Muscle of back (tissue), 13 donors: ENCODE results near the gene OR6N2. TPM values are rescaled to one million over a fixed set of nuclear protein-coding genes. Genes with fewer than 3 reads are reported as not detected.

Source experiments
- DNase-seq, 3 donors: peaks; one replicate each; pipeline versions ENCODE4 v3.0.0 to v3.0.0-alpha.2; 2013
- long read RNA-seq, 9 donors: transcript quantifications; one replicate each; lab custom pipeline, GENCODE V29; 2026
- polyA plus RNA-seq, 10 donors: library from polyadenylated mRNA; unstranded; fragments of 120-200 nt; gene quantifications; one replicate each; pipeline ENCODE4 v1.2.1, GENCODE V29; 2013; ENCODE audit not compliant: insufficient read length in 10 of 10

The OR6N2 gene, protein sequence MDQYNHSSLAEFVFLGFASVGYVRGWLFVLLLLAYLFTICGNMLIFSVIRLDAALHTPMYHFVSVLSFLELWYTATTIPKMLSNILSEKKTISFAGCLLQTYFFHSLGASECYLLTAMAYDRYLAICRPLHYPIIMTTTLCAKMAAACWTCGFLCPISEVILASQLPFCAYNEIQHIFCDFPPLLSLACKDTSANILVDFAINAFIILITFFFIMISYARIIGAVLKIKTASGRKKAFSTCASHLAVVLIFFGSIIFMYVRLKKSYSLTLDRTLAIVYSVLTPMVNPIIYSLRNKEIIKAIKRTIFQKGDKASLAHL
- polyA plus RNA-seq = not detected
- long read RNA-seq, donor 1 = 0 reads
- long read RNA-seq, donor 2 = 0 reads
- long read RNA-seq, donor 3 = 0 reads
- long read RNA-seq, donor 4 = 0 reads
- long read RNA-seq, donor 5 = 0 reads
- long read RNA-seq, donor 6 = 0 reads
- long read RNA-seq, donor 7 = 0 reads
- long read RNA-seq, donor 8 = 0 reads
- long read RNA-seq, donor 9 = 0 reads

DNA sequence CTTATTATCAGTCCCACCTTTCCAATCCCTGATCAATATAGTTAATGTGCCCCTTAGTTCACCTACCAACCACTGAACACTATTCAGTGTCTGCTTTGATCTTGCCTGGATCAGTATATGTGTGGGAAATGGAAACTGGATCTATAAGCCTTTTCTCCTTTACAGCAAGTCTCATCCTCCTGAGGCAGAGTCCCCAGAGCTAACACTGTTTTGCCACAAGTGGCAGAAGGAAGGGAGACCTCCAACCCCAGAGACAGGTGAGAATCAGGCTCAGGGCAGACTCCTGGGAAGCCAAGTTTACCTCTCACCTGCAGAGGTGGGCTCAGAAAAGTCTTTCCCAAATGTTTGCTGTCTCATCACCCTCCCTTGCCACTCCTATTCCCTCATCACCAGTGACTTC is at the start of gene OR6N2:
TSS of gene OR6N2 (minus strand) at position 101 of the 400 bp plus-strand sequence. CDS start 3,569 bp downstream, outside the sequence.
- DNase-seq = no peak

DNA sequence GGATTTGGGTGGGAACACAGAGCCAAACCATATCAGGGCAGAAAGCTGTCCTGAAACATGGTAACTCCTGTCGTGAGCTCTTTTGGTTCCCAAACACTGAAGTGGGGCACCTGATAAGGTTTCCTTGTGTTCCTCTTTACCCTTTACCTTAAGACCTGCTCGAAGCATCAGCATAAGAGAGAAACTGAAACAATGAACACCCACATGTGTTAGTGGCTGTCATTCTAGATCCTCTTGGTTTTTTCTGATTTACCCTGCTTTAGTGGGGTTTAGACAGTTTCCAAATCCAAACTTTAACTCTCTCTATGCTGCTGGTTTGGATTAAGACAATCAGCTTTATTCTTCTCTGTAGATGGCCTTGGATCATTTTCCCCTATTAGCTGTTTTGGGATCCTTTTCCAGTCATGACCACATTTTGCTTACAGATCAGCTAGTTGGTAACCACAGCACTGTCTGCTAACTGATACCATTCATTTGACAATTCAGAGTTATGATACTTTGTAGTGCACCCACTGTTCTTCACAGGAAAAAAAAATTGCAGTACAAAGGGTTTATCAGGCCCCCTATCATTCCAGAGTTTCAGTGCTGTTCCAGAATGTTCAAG is 49.2 kb upstream of the OR6N2 start:
- DNase-seq = no peak

DNA sequence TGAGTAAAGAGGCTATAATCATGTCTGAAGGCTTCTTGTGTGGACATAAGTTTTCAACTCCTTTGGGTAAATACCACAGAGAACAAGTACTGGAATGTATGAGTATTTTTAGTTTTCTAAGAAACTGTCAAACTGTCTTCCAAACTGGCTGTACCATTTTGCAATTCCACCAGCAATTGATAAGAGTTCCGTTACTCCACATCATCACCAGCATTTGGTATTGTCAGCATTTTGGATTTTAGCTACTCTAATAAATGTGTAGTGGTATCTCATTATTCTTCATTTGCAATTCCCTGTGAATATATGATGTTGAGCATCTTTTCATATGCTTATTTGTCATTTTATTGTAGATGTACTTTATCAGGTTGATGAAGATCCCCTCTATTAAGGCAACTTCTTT is 40.7 kb upstream of the OR6N2 start:
- no peak for DNase-seq

DNA sequence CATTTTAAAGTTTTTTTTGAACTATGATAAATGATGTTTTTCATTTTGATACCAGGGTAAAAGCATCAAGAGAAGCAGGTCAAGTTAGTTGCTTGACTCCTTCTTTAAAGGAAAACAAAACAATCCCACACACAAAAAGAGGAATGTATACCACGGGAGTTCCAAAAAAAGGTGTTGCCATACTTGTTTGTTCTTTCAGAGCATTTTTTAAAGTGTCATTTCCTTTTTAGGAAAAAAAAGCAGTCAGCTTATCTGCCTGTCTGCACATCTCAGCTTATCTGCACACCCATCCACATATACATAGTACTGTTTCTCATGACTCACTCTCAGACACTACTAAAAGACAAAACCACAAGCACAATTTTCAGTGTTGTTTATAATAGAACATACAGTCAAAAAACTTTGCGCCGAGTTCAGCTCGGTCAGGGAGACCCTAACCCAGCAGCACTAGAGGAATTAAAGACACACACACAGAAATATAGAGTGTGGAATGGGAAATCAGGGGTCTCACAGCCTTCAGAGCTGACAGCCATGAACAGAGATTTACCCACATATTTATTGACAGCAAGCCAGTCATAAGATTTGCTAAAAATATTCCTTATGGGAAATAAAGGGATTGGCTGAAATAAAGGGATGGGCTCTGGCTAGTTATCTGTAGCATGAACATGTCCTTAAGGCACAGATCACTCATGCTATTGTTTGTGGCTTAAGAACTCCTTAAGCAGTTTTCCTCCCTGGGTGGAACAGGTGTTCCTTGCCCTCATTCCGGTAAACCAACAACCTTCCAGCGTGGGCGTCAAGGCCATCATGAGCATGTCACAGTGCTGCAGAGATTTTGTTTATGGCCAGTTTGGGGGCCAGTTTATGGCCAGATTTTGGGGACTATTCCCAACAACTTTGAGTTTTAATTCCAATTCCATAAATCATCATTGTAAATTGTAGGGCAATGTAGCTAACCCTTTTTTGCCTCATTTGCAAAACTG is 38.7 kb upstream of the OR6N2 start:
- DNase-seq = no peak

DNA sequence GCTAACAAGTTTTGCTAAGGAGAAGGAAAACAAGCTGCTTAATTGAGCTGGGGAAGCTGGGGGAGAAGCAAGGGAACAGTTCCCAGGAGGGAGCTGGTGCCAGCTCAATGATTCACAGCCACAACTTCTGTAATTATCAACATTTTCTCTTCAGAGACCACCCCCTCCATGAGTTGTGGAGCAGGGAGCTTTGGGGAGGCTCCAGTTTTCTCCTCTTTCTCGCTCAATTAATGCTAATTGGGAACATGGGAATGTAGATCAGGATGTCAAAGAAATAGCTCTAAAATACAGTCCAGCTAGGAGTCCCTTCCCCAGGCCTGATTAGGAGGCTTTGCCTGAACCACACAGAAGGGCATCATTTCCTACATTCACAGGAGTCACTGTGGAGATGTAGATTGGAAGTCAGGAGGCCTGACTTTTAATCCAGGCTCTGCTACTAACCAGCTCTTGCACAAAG is 38.0 kb upstream of the OR6N2 start:
- DNase-seq = no peak

DNA sequence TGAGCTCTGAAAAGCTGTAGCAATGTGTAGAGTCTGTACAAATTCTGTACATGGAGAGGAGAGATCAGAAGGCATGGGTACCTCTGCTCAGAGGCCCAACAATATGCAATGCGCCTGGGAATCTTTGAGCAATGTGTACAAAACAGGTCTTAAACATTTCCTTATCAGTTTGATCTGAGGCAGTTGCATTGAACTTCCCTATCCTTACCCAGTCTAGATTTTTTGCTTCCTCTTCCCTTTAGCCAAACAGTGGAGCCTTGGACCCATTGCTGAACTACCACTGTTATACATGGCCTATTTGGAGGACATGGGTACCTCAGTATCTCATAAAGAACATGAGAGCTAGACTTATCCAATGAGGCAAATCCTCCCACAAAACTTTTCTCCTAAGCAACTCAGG is 37.6 kb upstream of the OR6N2 start:
- no peak for DNase-seq

DNA sequence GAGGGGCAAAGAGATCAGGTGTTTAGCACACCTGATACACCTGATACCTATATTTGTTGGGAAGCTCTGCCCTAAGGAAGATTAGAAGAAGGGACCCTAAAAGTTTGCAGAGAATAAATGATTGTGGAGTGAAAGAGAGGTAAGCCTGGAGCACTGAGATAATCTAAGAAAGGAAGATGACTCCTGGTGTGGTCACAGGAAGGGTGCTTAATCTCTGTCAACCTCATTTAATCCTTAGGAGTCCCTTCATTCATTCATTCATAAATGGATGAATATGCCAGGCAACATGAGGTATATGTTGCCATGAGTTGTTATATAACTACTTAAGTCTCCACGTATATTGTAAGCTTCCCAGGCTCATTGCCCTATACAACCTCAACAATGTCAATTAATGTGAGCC is 34.0 kb upstream of the OR6N2 start:
- DNase-seq = no peak

DNA sequence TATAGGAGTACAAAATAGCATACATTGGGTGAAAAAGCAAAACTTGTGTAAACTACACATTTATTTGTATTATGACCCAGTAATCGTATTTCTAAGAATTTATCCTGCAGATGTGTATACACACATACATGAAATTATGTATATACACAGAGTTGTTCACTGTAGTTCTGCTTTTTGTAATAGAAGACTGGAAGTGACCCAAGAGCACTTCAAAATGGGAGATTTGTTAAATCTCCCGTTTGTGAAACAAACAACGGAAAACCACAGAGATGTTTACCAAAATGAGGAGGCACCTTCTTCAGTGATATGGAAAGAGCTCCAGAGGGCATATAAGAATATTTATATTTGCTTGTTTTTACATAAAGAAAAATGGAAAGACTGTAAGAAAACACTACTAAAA is 32.2 kb upstream of the OR6N2 start:
- DNase-seq = no peak

DNA sequence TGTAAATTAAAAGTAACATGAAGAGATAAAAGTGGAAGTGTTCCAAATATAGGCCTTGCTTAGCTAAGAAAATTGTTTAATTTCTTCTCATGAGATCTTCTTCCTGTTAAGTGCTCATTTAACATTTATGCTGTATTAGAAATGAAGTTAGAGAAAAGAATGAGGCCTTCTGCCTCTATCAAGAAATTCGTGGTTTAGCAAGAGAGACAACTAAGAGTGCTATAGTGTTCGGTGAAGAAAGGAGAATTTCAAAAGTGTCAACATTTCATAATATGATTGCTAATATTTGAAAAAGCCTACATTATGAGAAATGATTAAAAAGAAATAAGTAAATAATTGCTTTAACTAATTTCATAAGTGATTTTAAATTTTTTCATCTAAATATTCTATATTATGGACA is 31.3 kb upstream of the OR6N2 start:
- no peak for DNase-seq

DNA sequence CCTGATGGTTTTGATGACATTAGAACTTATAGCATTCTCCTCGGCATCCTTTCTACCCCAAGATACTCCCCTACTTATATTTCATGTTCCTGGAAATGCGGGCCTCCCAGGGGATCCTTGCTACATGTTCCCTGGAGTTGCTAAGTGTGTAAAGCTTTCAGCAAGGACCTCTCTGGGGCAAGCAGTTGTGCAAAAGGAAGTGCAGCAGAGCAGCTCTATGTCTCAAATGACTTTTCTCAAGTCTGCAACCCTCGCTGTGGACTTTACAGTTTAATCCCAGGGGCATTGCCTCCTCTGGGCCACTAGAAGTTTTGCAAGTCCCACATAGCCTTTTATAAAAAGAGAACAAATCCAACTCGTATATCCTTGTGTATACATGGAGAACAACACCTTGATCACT is 29.3 kb upstream of the OR6N2 start:
- DNase-seq = no peak

DNA sequence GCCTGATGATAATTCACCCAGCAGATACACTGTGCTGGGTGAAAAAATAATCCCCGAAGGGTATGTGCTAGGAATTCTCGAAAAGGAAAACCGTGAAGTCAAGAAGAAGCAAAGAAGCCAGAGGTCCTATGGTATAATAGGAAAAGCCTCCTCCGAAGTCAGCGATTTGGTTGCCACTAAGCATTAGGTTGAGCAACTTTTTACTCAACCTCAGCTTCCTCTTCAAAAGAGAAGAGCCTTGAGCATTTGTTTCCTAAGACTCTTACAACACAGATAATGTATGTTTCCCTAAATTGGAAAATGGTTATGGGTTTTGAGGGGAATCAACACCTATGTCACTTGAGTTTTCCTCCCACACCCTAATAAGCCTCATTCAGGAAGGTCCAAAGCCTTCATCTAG is 28.9 kb upstream of the OR6N2 start:
- no peak for DNase-seq

DNA sequence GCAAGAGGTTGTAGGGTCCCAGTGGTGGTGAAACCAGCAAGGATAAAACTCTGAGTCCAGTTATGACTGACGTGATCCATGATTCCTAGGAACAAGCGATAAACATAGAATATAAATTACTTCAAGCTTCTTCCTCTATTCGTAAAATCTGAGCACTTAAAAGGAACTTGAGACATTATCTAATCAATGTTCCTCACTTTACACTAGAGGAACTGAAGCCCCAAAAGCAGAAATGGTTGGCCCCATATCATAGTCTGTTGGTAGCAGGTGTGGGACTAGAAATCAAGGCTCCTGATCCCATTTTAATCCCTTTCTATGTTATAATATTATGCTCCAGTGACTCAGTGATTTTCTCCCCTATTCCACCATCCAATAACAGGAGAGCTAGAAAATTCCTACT is 28.3 kb upstream of the OR6N2 start:
- no peak for DNase-seq

DNA sequence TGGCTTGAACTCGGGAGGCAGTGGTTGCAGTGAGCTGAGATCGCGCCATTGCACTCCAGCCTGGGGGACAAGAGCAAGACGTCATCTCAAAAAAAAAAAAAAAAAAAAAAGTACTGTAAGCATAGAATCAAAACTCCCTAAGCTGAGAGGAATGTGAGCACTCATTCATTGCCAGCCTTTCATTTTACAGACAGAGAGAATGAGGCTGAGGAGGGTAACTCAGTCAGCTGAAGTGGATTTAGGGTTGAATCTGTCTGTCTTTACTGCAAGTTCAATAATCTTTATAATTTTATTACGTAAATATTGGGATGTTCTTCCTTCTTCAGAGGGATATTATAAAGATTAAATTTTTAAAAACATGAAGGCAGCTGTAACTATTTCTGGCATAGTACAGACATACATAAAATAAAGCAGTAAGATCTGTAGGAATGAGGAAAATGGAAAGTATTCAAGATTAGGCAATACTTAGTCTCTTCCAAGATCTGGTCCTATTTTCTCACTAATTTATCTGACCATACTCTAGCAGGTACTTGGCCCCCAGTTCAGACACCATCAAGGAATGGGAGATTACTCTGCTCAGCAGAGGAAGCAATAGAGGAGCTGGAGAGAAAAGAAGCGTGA is 26.0 kb upstream of the OR6N2 start:
- DNase-seq = peak in 1 of 3 donors; percentile 25

DNA sequence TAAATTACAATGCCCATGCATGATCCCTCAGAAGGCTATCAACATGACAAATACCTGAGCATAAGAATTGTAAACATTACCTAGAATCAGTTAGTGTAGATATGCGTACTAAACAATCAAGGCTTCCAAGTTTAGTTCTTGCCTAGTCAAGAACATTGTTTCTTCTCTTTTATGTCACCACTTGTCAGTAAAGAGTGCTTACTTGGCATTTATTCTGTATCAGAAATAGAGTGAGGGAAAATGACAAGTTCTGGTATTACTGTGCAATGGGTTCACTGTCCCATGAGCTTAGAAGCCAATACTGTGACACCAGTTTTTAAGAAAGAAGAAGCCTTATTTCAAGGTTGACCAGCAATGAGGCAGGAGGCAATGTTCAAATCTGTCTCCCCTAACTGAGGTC is 22.7 kb upstream of the OR6N2 start:
- no peak for DNase-seq

DNA sequence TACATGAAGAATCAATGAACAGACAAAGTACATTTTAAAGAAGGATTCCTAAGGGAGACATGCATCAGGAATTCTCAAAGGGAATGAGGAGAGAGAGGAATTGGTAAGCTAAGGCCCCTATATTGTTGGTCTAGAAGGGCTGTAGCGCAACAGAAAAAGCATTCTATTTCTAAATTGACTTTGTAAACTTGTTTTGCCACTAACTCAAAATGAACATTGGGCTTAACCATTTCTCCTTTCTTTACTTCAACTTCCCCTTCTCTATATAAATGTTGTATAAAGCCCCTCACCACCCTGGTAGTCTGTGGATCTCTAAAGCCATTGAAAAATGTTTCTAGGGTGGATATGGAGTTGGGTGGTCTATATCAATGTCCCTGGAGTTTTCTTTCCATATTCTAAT is 20.4 kb upstream of the OR6N2 start:
- DNase-seq = no peak

DNA sequence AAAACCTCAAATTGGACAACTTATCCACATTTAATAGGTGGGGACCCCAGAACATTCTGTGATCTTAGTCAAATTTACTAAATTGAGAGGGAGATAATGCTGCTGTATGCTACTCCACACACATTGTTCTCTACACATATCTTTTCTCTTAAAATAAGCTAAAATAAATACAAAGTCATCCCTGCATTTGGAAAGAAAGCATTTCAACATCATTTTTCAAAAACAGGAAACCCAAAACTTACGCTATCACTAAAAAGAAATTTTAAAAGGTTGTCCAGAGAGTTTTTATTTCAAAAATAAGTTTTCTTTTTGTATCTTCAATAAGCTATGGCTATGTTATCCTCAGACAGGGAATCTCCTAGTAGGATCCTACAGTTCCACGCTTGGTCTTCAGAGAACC is 19.5 kb upstream of the OR6N2 start:
- no peak for DNase-seq

DNA sequence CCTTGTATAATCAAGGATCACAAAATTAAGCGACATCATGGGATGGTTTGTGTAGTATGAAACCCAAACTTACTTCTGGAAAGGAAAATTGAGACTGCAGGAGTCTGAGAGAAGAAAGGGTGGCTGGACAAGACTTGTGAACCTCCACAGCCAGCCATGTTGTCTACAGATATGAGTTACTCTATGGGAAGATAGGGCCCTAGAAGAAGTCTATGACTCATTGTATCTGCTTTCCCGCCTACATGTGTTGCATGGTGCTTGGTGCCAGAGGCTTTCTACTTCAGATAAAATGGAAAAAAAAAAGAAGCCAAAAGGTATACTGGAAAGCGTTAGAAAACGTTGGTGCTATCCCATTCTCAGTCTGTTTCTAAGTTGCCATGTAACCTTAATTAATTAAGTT is 18.7 kb upstream of the OR6N2 start:
- DNase-seq = no peak

DNA sequence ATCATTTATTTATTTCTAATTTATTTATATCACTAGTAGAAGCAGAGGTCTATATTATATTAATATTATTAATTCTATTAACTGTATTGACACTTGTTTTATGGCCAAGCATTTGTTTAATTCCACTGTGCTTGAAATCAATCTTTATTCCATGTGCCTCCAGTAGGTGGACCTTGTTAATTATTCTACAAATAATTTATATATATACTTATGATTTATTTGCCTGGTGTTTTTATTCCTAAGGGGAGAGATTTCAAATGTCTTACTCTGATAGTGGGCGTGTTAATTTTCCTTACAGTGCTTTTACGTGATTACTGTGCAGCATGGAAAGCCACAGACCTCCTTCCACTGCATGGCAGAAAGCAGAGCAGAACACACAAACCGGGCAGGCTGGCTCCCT is 17.5 kb upstream of the OR6N2 start:
- DNase-seq = no peak

DNA sequence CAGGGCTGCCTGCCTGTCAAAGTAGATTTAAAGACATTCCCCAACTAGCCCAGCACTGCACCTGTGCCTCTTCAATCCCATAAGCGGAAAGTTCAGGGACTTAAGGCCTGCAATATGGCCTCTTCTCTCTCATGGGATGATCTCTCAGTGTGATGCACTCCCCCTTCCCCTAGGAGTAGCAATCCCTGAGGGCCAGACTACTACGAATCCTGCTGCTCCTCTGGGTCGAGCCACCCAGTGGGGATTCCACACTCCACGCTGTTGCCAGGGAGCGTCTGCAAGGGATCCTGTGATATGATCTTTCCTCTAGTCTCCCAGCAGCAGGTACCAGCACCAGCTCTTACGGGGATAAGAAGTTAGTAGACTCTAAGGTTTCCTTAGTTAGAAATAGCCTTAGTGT is 13.2 kb upstream of the OR6N2 start:
- no peak for DNase-seq

DNA sequence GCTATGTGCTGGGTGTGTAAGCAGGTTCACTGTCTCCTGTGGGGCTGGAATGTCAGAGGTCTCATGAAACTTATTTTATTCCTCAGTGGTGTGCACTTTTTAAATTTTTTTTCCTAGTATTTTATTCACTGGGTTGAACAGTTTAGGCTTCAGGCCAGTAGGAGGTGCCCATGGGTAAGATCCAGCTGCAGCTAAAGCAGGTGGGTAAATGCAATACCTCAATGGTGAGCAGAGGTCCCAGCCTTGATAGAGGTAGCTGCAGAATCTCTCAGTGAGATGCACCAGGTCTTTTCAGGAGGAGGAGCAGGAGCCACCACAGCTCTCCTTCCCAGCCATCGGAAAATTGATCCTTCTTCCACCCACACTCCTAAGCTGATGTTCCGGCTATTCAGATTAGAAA is 12.6 kb upstream of the OR6N2 start:
- no peak for DNase-seq

DNA sequence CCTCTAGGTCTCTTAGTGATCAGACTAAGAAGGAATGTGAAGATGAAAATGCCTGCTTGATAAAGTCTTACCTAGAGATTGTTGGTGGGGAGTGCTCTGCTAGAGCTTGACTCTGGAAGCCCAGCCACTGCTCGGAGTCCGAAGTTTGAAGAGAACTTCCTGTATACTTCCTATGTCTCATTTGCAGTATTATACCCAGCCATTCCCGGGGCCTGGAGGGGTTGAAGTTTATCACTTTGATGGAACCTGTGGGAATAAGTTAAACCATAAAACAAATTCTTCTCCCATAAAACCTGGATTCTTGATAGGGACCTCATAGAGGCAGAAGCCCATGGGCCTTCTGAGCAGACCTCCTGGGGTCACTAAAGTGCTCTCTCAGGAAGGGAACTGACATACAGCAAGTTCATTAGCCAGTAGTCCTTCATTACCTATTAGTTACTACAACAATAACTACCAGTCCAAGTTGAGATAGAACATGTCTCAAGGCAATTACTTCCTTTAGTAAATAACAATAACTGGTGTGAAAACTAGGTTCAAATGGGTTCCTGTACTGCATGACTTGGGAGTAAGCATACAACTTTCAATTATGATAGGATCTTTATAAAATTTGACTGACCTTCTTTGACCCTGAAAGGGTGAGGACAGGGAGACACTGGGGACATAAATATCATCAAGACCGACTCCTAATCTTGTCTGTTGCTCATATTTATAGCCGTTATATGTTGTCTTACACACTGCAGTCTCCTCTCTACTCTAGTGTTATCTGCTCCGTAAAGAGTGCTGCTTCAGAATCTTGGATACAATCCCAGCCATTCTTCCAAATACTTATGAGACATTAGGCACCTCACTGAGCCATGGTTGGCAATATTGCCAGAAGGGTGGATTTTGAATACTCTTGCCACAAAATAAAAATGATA is 8.8 kb downstream of the OR6N2 start, which contains the start of gene OR6N1:
TSS of gene OR6N1 (minus strand) at position 246 of the 917 bp plus-strand sequence. CDS start 5,513 bp downstream, outside the sequence.
- no peak for DNase-seq
